ENCODE data around the gene FAM184A.
"Not testable (repeated sequence)": the region's sequence is repeated elsewhere in the genome, so short reads cannot be mapped to it uniquely, and the experiment has no call there.

GRCh38 chr6:119015165-119015564 lies 63.3 kb downstream of the FAM184A start:
- not testable (repeated sequence) for TF ChIP-seq EZH2 (IDR thresholded peaks at IDR 0.05; ENCODE audit: insufficient read depth, poor library complexity, severe bottlenecking); EZH2phosphoT487 (IDR thresholded peaks at IDR 0.05; ENCODE audit: insufficient read depth, low read depth)

All from GM23248 (cell line).